Gastroesophageal sphincter (tissue), 4 donors: Measurements from ENCODE around the gene MUC6. TPM values are rescaled to one million over a fixed set of nuclear protein-coding genes. Genes with fewer than 3 reads are reported as not detected.

Experiments
- ATAC-seq: fragments of 150-250 bp; one replicate; pipeline ENCODE4 v1.9.1; 2016; ENCODE audit warnings: mild to moderate bottlenecking, moderate library complexity
- H3K27ac ChIP-seq, 4 donors: fragments of 200-600 bp; sonication (generic) in 3 of 4; 1 replicate in 3 of 4; 2 replicates in 1 of 4; pipeline ENCODE4 v1.5.1; 2016 to 2019
- H3K27me3 ChIP-seq: fragments of 200-600 bp; sonication (generic); one replicate; pipeline ENCODE4 v1.5.1; 2019
- H3K36me3 ChIP-seq, 2 donors: fragments of 200-600 bp; sonication (generic); one replicate each; pipeline ENCODE4 v1.5.1; 2019; ENCODE audit warnings: control low read depth in 1 of 2
- H3K4me1 ChIP-seq, 3 donors: fragments of 200-600 bp; sonication (generic); 1 replicate in 2 of 3; 2 replicates in 1 of 3; pipeline ENCODE4 v1.5.1; 2016 to 2019; ENCODE audit warnings: control low read depth in 2 of 3
- H3K4me3 ChIP-seq, 2 donors: fragments of 200-600 bp; sonication (generic); one replicate each; pipeline ENCODE4 v1.5.1; 2019; ENCODE audit warnings: mild to moderate bottlenecking in 1 of 2, moderate library complexity in 1 of 2
- H3K9me3 ChIP-seq, 3 donors: fragments of 200-600 bp; sonication (generic); one replicate each; pipeline ENCODE4 v1.5.1; 2017 to 2019; ENCODE audit warnings: control low read depth in 2 of 3
- EP300 ChIP-seq: sonication (generic); formaldehyde crosslinking; IDR thresholded peaks from one replicate; pipeline ENCODE4 v1.6.1; 2017; ENCODE audit warnings: antibody characterized with exemption, mild to moderate bottlenecking
- POLR2A ChIP-seq, 2 donors: fragments of 450-650 bp; IDR thresholded peaks; one replicate each; pipeline ENCODE4 v1.6.1; 2017; ENCODE audit warnings: antibody characterized with exemption in 2 of 2, mild to moderate bottlenecking in 2 of 2, moderate library complexity in 1 of 2
- POLR2AphosphoS5 ChIP-seq: sonication (generic); formaldehyde crosslinking; IDR thresholded peaks from one replicate; pipeline ENCODE4 v1.6.1; 2017; ENCODE audit warnings: antibody characterized with exemption
- WGBS, 2 donors: methylation state at CpG; one replicate each; pipeline ENCODE4 v1.1.5; 2018; ENCODE audit warnings: low coverage in 1 of 2; 5-methylcytosine and 5-hydroxymethylcytosine counted together
- total RNA-seq, 4 donors: library from RNA; depleted of rRNA; stranded (reverse); fragments of >200 nt; gene quantifications; one replicate each; pipeline ENCODE4 v1.1.0, GENCODE V29; 2016
- TF ChIP-seq, protein P1 (sequence below), 4 experiments: fragments of 200-600 bp in 2 of 4; fragments of 450-650 bp in 2 of 4; sonication (generic) in 1 of 4; IDR thresholded peaks; one replicate each; pipeline ENCODE4 v1.5.1; 2017 to 2019; ENCODE audit warnings: antibody characterized with exemption in 4 of 4, mild to moderate bottlenecking in 2 of 4, moderate library complexity in 2 of 4

Gene MUC6
- total RNA-seq, 4 donors from 2014 or later: 0.77 TPM; not detected in 3

DNA sequence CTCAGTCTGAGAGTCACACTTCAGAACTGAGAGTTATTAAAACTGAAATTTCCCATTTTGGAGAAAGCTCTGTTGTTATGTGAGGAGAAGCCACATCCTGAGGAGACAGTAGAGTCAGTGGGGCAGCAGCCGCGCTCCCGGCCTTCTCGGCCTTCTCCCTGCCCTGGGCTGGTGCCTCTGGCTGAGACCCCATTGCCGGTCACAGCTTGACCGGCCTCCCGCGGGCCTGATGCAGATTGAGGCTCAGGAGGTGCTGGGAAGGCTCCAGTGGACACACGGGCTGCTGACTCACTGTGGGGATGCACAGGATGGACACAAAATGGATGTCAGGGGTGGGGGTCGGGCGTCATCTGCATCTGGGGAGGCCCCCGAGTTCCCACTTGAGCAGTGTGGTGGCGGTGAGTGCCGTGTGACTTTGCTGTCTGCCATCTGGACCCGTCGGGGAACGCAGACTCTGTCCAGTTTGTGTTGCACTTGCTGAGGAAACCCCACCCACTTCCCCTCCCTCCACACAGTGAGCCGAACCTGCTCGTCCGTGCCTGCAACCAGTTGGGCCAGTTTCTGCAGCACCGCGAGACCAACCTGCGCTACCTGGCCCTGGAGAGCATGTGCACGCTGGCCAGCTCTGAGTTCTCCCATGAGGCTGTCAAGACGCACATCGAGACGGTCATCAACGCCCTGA lies 50.1 kb downstream of the MUC6 start:
- H3K9me3 ChIP-seq: no peaks in the 10 kb centered on the region
- H3K36me3 ChIP-seq: peaks cover 0 to 99% of the 10 kb centered on the region in 2 donors
- no peak overlapping the region for H3K4me3 ChIP-seq
- H3K27me3 ChIP-seq: no peaks in the 10 kb centered on the region
- H3K27ac ChIP-seq: no peak overlapping the region
- H3K4me1 ChIP-seq: no peaks in the 10 kb centered on the region
- no CpG with 5 or more reads among the region's 28 CpGs for WGBS, 2 donors
- TF ChIP-seq POLR2A (IDR thresholded peaks at IDR 0.05) (no peak), EP300 (no peak), POLR2AphosphoS5 (no peak)
- TF ChIP-seq, protein P1, sequence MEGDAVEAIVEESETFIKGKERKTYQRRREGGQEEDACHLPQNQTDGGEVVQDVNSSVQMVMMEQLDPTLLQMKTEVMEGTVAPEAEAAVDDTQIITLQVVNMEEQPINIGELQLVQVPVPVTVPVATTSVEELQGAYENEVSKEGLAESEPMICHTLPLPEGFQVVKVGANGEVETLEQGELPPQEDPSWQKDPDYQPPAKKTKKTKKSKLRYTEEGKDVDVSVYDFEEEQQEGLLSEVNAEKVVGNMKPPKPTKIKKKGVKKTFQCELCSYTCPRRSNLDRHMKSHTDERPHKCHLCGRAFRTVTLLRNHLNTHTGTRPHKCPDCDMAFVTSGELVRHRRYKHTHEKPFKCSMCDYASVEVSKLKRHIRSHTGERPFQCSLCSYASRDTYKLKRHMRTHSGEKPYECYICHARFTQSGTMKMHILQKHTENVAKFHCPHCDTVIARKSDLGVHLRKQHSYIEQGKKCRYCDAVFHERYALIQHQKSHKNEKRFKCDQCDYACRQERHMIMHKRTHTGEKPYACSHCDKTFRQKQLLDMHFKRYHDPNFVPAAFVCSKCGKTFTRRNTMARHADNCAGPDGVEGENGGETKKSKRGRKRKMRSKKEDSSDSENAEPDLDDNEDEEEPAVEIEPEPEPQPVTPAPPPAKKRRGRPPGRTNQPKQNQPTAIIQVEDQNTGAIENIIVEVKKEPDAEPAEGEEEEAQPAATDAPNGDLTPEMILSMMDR (IDR thresholded peaks at IDR 0.05): no peak
- no peak for ATAC-seq

DNA sequence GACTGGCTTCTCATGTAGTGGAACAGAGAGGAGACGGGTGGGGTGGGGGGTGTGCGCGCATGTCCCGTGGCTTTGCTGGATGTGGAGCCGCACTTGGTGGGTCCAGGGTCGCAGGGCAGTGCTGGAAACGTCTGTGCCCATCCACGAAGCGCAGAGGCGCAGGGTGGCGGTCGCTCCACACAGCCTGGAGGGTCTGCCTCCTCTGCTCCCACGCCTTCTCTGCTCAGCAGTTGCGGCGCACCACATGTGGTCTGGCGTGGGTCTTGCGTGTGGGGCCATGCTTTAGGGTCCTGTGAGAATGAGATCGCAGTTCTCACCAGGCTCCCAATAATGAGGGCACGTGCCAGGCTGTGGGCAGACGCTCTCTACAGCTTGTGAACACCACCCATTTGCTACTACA lies 50.7 kb downstream of the MUC6 start:
- Histone ChIP-seq H3K4me1 (no peaks in the 10 kb centered on the region), H3K27me3 (no peaks in the 10 kb centered on the region), H3K9me3 (no peaks in the 10 kb centered on the region), H3K36me3 (peaks cover 0 to 99% of the 10 kb centered on the region in 2 donors), H3K27ac (no peak overlapping the region), H3K4me3 (no peak overlapping the region)
- TF ChIP-seq EP300 (no peak), POLR2AphosphoS5 (no peak), POLR2A (IDR thresholded peaks at IDR 0.05) (no peak)
- TF ChIP-seq, protein P1 (IDR thresholded peaks at IDR 0.05): no peak
- ATAC-seq: no peak
- no CpG with 5 or more reads among the region's 20 CpGs for WGBS, 2 donors

DNA sequence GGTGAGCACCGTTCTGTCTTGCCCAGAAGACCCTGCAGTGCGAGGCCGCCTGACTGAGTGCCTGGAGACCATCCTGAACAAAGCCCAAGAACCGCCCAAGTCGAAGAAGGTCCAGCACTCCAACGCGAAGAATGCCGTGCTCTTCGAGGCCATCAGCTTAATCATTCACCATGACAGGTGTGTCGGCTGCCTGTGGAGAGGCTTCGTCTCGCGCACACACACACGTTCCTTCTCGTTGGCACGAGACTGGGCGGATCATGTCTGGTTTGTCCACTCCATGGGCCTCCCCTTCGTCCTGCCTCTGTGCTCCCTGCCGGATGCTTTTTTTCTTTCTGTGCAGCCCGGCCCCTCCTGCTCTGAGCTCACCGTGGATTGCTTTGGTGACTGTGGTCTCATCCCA lies 51.1 kb downstream of the MUC6 start:
- Histone ChIP-seq H3K4me1 (no peaks in the 10 kb centered on the region), H3K4me3 (no peak overlapping the region), H3K9me3 (no peaks in the 10 kb centered on the region), H3K36me3 (peaks cover 0 to 99% of the 10 kb centered on the region in 2 donors), H3K27ac (no peak overlapping the region), H3K27me3 (no peaks in the 10 kb centered on the region)
- 79 to 80% methylated on average over 4 to 17 of the region's 21 CpGs for WGBS, 2 donors
- TF ChIP-seq POLR2AphosphoS5 (no peak), POLR2A (IDR thresholded peaks at IDR 0.05) (no peak), EP300 (no peak)
- TF ChIP-seq, protein P1 (IDR thresholded peaks at IDR 0.05): no peak
- ATAC-seq: no peak

DNA sequence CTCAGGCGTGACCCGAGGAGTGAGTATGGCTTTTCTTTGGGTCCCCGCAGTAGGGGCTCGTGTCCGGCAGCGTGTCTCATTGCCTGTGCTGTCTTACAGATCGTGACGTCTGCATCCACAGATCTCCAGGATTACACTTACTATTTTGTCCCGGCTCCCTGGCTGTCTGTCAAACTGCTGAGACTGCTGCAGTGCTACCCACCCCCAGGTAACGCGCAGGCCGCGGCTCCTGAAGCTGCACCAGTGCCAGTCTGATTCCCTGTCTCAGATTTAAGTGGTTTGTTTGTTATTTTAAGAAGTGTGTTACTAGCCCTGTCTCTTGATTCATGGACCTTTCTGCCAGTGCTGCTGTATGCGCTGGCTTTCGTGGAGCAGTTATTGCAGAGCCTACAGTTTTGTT lies 52.0 kb downstream of the MUC6 start:
- H3K9me3 ChIP-seq: no peaks in the 10 kb centered on the region
- ATAC-seq: no peak
- WGBS, 2 donors: 87 to 92% methylated on average over 4 to 9 of the region's 15 CpGs
- TF ChIP-seq, protein P1 (IDR thresholded peaks at IDR 0.05): no peak
- TF ChIP-seq POLR2AphosphoS5: no peak
- TF ChIP-seq EP300: no peak
- TF ChIP-seq POLR2A (IDR thresholded peaks at IDR 0.05): no peak
- no peaks in the 10 kb centered on the region for H3K27me3 ChIP-seq
- no peak overlapping the region for H3K27ac ChIP-seq
- H3K4me1 ChIP-seq: no peaks in the 10 kb centered on the region
- peaks cover 0 to 95% of the 10 kb centered on the region in 2 donors for H3K36me3 ChIP-seq
- no peak overlapping the region for H3K4me3 ChIP-seq

DNA sequence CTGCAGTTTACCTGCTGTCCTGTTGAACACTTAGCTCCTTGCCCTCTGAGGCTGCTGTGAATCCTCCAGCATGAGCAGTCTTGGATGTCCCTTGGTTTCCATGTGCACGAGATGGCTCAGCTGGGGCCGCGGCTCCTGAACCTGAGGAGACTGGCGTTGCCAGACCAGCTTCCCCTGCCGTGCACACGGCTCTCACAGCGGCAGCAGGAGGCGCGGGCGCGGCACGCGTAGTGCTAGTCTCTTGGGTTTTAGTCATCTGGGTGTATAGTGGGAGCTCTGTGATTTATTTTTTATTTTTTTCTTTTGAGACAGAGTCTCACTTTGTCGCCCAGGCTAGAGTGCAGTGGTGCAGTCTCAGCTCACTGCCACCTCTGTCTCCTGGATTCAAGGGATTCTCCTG lies 54.8 kb downstream of the MUC6 start:
- Histone ChIP-seq H3K27me3 (no peaks in the 10 kb centered on the region), H3K4me1 (peaks cover 0 to 4% (median 0%) of the 10 kb centered on the region in 3 donors), H3K9me3 (no peaks in the 10 kb centered on the region), H3K36me3 (peaks cover 0 to 95% of the 10 kb centered on the region in 2 donors), H3K27ac (no peak overlapping the region), H3K4me3 (no peak overlapping the region)
- no peak for ATAC-seq
- TF ChIP-seq, protein P1 (IDR thresholded peaks at IDR 0.05): no peak
- TF ChIP-seq EP300 (no peak), POLR2A (IDR thresholded peaks at IDR 0.05) (no peak), POLR2AphosphoS5 (no peak)
- 80 to 94% methylated on average over 1 to 13 of the region's 14 CpGs for WGBS, 2 donors
